Endothelial cell of umbilical vein (primary cell): Measurements from ENCODE around the gene HOXB4. TPM values are rescaled to one million over a fixed set of nuclear protein-coding genes. Genes with fewer than 3 reads are reported as not detected.

Experiments used
- BruUV-seq: library from RNA; stranded (reverse); fragments of 400-500 nt; replicated peaks from 2 replicates; lab custom pipeline; 2021; lab: Mats Ljungman, UMichigan
- CTCF ChIA-PET: fragments of 300-600, 350-600 bp; sonication (Branson Sonifier 250); formaldehyde crosslinking; loops from one replicate; lab custom pipeline; 2021; ENCODE audit warnings: antibody characterized with exemption, inconsistent platforms; lab: Charles Lee
- POLR2A ChIA-PET: fragments of 300-600, 350-600 bp; sonication (Branson Sonifier 250); formaldehyde crosslinking; loops from one replicate; lab custom pipeline; 2021; ENCODE audit warnings: antibody characterized with exemption, inconsistent platforms; lab: Charles Lee
- DNase-seq: peaks from one replicate; pipeline ENCODE4 v3.0.0-alpha.2; 2011; ENCODE audit warnings: low read depth, low spot score
- FAIRE-seq: peaks from 2 replicates; lab custom pipeline; 2011; peaks lifted over from hg19 to GRCh38; lab: Jason Lieb, UNC
- H2AFZ ChIP-seq: 2 replicates; pipeline ENCODE4 v1.6.0; 2012; ENCODE audit warnings: low read depth, low read length, control low read depth, inconsistent platforms
- H3K27ac ChIP-seq: 2 replicates; pipeline ENCODE4 v1.5.1; 2011; ENCODE audit warnings: low read depth, mild to moderate bottlenecking, control low read depth, low read length, moderate library complexity; ENCODE audit not compliant: insufficient read depth
- H3K27me3 ChIP-seq, 2 experiments: 2 replicates each; pipeline versions ENCODE4 v1.6.0 to v1.6.1; 2011; ENCODE audit warnings: low read length in 2 of 2, mixed read lengths in 1 of 2; ENCODE audit not compliant: control insufficient read depth in 2 of 2, insufficient read depth in 2 of 2
- H3K36me3 ChIP-seq, 2 experiments: 2 replicates in 1 of 2; 3 replicates in 1 of 2; pipeline ENCODE4 v1.5.1; 2011; ENCODE audit warnings: low read length in 2 of 2, mild to moderate bottlenecking in 1 of 2, moderate library complexity in 1 of 2; ENCODE audit not compliant: control insufficient read depth in 2 of 2, insufficient read depth in 2 of 2; ENCODE audit errors: extremely low read depth in 1 of 2
- H3K4me1 ChIP-seq: 3 replicates; pipeline ENCODE4 v1.5.1; 2011; ENCODE audit warnings: mild to moderate bottlenecking, low read length; ENCODE audit not compliant: control insufficient read depth, insufficient read depth; ENCODE audit errors: extremely low read depth
- H3K4me2 ChIP-seq: 2 replicates; pipeline ENCODE4 v1.6.1; 2011; ENCODE audit warnings: low read length, control low read depth, mixed read lengths; ENCODE audit not compliant: insufficient read depth
- H3K4me3 ChIP-seq, 3 experiments: fragments of 200-600 bp in 1 of 3; sonication (generic), shearing (Covaris generic) in 1 of 3; replicated peaks in 1 of 3; 2 replicates each; pipeline ENCODE4 v1.5.1; 2011 to 2016; ENCODE audit warnings: control low read depth in 3 of 3, low read length in 3 of 3, mild to moderate bottlenecking in 2 of 3, inconsistent platforms in 1 of 3, low read depth in 1 of 3, moderate library complexity in 1 of 3; ENCODE audit not compliant: insufficient read depth in 1 of 3
- H3K79me2 ChIP-seq: 2 replicates; pipeline ENCODE4 v1.6.0; 2012; ENCODE audit warnings: low read length, inconsistent platforms; ENCODE audit not compliant: control insufficient read depth, insufficient read depth
- H3K9ac ChIP-seq: replicated peaks from 2 replicates; pipeline ENCODE3; 2011; ENCODE audit warnings: low read length, control low read depth; ENCODE audit not compliant: insufficient read depth; ENCODE audit errors: extremely low read depth
- H3K9me1 ChIP-seq: replicated peaks from 3 replicates; pipeline ENCODE4 v1.6.0; 2011; ENCODE audit warnings: mild to moderate bottlenecking, low read length; ENCODE audit not compliant: control insufficient read depth, insufficient read depth; ENCODE audit errors: extremely low read depth
- H3K9me3 ChIP-seq: replicated peaks from 2 replicates; pipeline ENCODE4 v1.5.1; 2012; ENCODE audit warnings: low read length, inconsistent platforms; ENCODE audit not compliant: control insufficient read depth, insufficient read depth
- H4K20me1 ChIP-seq: replicated peaks from 2 replicates; pipeline ENCODE3; 2011; ENCODE audit warnings: mild to moderate bottlenecking, low read length; ENCODE audit not compliant: control insufficient read depth, insufficient read depth; ENCODE audit errors: extremely low read depth
- CTCF ChIP-seq, 2 donors: IDR thresholded peaks; 1 replicate in 1 of 2; 2 replicates in 1 of 2; pipeline ENCODE4 v1.5.1; 2011; ENCODE audit warnings: low read length in 2 of 2, mild to moderate bottlenecking in 2 of 2, moderate library complexity in 2 of 2, control low read depth in 1 of 2, inconsistent platforms in 1 of 2, low read depth in 1 of 2; ENCODE audit not compliant: insufficient read depth in 1 of 2; ENCODE audit errors: extremely low read depth in 1 of 2
- EZH2 ChIP-seq: IDR thresholded peaks from 2 replicates; pipeline ENCODE4 v1.6.1; 2012; ENCODE audit warnings: borderline replicate concordance, low read depth, mild to moderate bottlenecking, moderate library complexity, low read length, inconsistent platforms; ENCODE audit not compliant: severe bottlenecking
- FOS ChIP-seq: IDR thresholded peaks from 2 replicates; pipeline ENCODE4 v1.6.1; 2011; ENCODE audit warnings: mild to moderate bottlenecking, low read length, moderate library complexity, borderline replicate concordance; ENCODE audit not compliant: insufficient read depth
- GATA2 ChIP-seq: IDR thresholded peaks from 2 replicates; pipeline ENCODE4 v1.7.0; 2011; ENCODE audit warnings: low read depth, mild to moderate bottlenecking, moderate library complexity, mixed read lengths, low read length; ENCODE audit not compliant: insufficient read length, insufficient read depth
- JUN ChIP-seq: IDR thresholded peaks from 2 replicates; pipeline ENCODE4 v1.6.1; 2011; ENCODE audit warnings: borderline replicate concordance, low read depth; ENCODE audit not compliant: insufficient read length, insufficient read depth
- MAX ChIP-seq: IDR thresholded peaks from 2 replicates; pipeline ENCODE4 v1.6.1; 2011; ENCODE audit not compliant: insufficient read depth, insufficient read length
- MYC ChIP-seq: IDR thresholded peaks from one replicate; pipeline ENCODE4 v1.6.1; 2011; ENCODE audit warnings: mild to moderate bottlenecking, low read depth, low read length
- POLR2A ChIP-seq: IDR thresholded peaks from 2 replicates; pipeline ENCODE4 v1.6.1; 2012; ENCODE audit warnings: low read depth, mild to moderate bottlenecking, control low read depth, low read length
- POLR2AphosphoS5 ChIP-seq: IDR thresholded peaks from 2 replicates; pipeline ENCODE4 v1.6.1; 2012; ENCODE audit warnings: low read depth, mild to moderate bottlenecking, control low read depth, low read length, moderate library complexity; ENCODE audit not compliant: insufficient read depth
- dilution Hi-C: fragments of 300-500 bp; cut with MboI; formaldehyde crosslinking; loops from one replicate; pipeline ENCODE4 v1.15.0; 2019; ENCODE audit warnings: low sequenced_read_pairs; ENCODE audit not compliant: extremely low pct_ligation_motif_present
- intact Hi-C: fragments of 100-400 bp; cut with micrococcal nuclease; formaldehyde crosslinking; loops from one replicate; pipeline ENCODE4 v1.10.0; 2022
- polyA plus RNA-seq, 4 experiments: library from polyadenylated mRNA; depleted of rRNA in 3 of 4; stranded (reverse) in 3 of 4; unstranded in 1 of 4; fragments of >200 nt; gene quantifications; 2 replicates each; pipeline versions ENCODE4 v1.2.1 to v1.2.3, GENCODE V29; 2011 to 2012; ENCODE audit warnings: missing spikeins in 1 of 4
- total RNA-seq: library from RNA; stranded (reverse); gene quantifications from 2 replicates; pipeline ENCODE4 v1.2.3, GENCODE V29; 2021

The HOXB4 gene
- total and polyA plus RNA-seq, 2 donors (not counting 3 experiments of a cell fraction or from before 2014, with no cell fraction given): 4.6 to 13.1 TPM

- intact Hi-C loops (no loop called here), dilution Hi-C loops (no loop called here)
- Histone ChIP-seq H3K9me1 (no peaks in the 10 kb centered on the region), H3K4me2 (no peak overlapping the region), H3K4me3 (no peak overlapping the region), H3K79me2 (peaks cover 66% of the 10 kb centered on the region), H3K9ac (no peak overlapping the region), H3K36me3 (peaks cover 0 to 5% of the 10 kb centered on the region in 2 experiments), H2AFZ (no peak overlapping the region), H3K9me3 (no peaks in the 10 kb centered on the region), H3K4me1 (peaks cover 38% of the 10 kb centered on the region), H4K20me1 (no peaks in the 10 kb centered on the region), H3K27ac (no peak overlapping the region), H3K27me3 (no peaks in the 10 kb centered on the region)
- POLR2A ChIA-PET: no interaction called here
- FAIRE-seq (no peak), DNase-seq (no peak)
- CTCF ChIA-PET: interaction anchor here (0.8 to 1.4 kb wide), 4 partner anchors 8 to 13 kb away, joined by 3 to 4 read pairs (median 3); no protein-coding TSS in a partner anchor
- BruUV-seq: no TSS peak
- TF ChIP-seq MYC: no peak
- TF ChIP-seq POLR2AphosphoS5: no peak
- no peak for TF ChIP-seq MAX
- no peak for TF ChIP-seq CTCF (IDR thresholded peaks at IDR 0.05; ENCODE audit: extremely low read depth in 1 of 2, insufficient read depth in 1 of 2, low read depth in 1 of 2, low read length in 2 of 2)
- no peak for TF ChIP-seq POLR2A
- TF ChIP-seq EZH2: no peak
- TF ChIP-seq JUN: no peak
- TF ChIP-seq GATA2: no peak
- no peak for TF ChIP-seq FOS
Observed at GRCh38 chr17:48559840-48560817, 18.0 kb downstream of the HOXB4 start.
